Breast epithelium (tissue), 4 donors: ENCODE data around the gene CCDC43. TPM values are rescaled to one million over a fixed set of nuclear protein-coding genes. Genes with fewer than 3 reads are reported as not detected.
A peak's percentile ranks its signal among the peaks of the same experiment; 100 is the strongest.

Experiments used
- DNase-seq, 2 donors: peaks; one replicate each; pipeline ENCODE4 v3.0.0-alpha.2; 2019; ENCODE audit warnings: low spot score in 2 of 2
- H3K27ac ChIP-seq, 2 donors: fragments of 200-600 bp; sonication (generic) in 1 of 2; one replicate each; pipeline ENCODE4 v1.5.1; 2016 to 2019; ENCODE audit warnings: mild to moderate bottlenecking in 1 of 2
- H3K27me3 ChIP-seq, 2 donors: fragments of 200-600 bp; sonication (generic) in 1 of 2; one replicate each; pipeline versions ENCODE4 v1.5.1 to v1.6.0; 2017 to 2019; ENCODE audit warnings: control low read depth in 1 of 2, mild to moderate bottlenecking in 1 of 2
- H3K36me3 ChIP-seq: fragments of 200-600 bp; one replicate; pipeline ENCODE4 v1.5.1; 2019
- H3K4me1 ChIP-seq, 2 donors: fragments of 200-600 bp; sonication (generic); one replicate each; pipeline ENCODE4 v1.5.1; 2016 to 2019; ENCODE audit warnings: control low read depth in 1 of 2
- H3K4me3 ChIP-seq, 3 donors: fragments of 200-600 bp; sonication (generic); 1 replicate in 2 of 3; 2 replicates in 1 of 3; pipeline ENCODE4 v1.5.1; 2016 to 2019; ENCODE audit warnings: mild to moderate bottlenecking in 3 of 3, moderate library complexity in 2 of 3
- H3K9me3 ChIP-seq, 2 donors: fragments of 200-600 bp; sonication (generic) in 1 of 2; one replicate each; pipeline ENCODE4 v1.5.1; 2016 to 2019; ENCODE audit warnings: control low read depth in 1 of 2
- CTCF ChIP-seq, 3 donors: fragments of 450-650 bp; IDR thresholded peaks; one replicate each; pipeline ENCODE4 v1.5.1; 2016 to 2017; ENCODE audit warnings: antibody characterized with exemption in 3 of 3, mild to moderate bottlenecking in 3 of 3, moderate library complexity in 3 of 3
- POLR2A ChIP-seq: fragments of 450-650 bp; IDR thresholded peaks from one replicate; pipeline ENCODE4 v1.6.1; 2016; ENCODE audit warnings: antibody characterized with exemption, mild to moderate bottlenecking, moderate library complexity
- POLR2AphosphoS5 ChIP-seq, 3 donors: sonication (generic); formaldehyde crosslinking; IDR thresholded peaks; one replicate each; pipeline ENCODE4 v1.6.1; 2017; ENCODE audit warnings: antibody characterized with exemption in 3 of 3
- intact Hi-C: fragments of 100-400 bp; cut with DNase I; formaldehyde crosslinking; loops from one replicate; pipeline ENCODE4 v1.15.1; 2023; ENCODE audit warnings: low total_unique reads
- total RNA-seq, 3 donors: library from RNA; depleted of rRNA; stranded (reverse); fragments of >200 nt; gene quantifications; one replicate each; pipeline ENCODE4 v1.1.0, GENCODE V29; 2016

CCDC43 gene
- total RNA-seq, 3 donors from 2014 or later: 16.6 to 22.8 (median 16.7) TPM

DNA sequence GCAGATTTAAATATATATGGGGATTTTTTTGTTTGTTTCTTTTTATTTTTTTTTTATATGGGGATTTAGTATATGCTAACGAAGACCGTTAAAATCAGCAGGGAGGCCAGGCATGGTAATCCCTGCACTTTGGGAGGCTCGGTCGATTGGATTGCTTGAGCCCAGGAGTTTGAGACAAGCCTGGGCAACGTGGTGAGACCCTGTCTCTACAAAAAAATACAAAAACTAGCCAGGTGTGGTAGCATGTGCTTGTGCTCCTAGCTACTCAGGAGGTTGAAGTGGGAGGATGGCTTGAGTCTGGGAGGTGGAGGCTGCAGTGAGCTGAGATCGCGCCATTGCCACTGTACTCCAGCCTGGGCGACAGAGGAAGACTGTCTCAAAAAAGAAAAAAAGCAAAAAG lies 55.6 kb downstream of the CCDC43 start:
- Histone ChIP-seq H3K4me1 (no peaks in the 10 kb centered on the region), H3K27me3 (no peaks in the 10 kb centered on the region), H3K9me3 (no peaks in the 10 kb centered on the region), H3K36me3 (no peaks in the 10 kb centered on the region), H3K4me3 (no peak overlapping the region), H3K27ac (no peak overlapping the region)
- TF ChIP-seq CTCF (IDR thresholded peaks at IDR 0.05): no peak
- no peak for TF ChIP-seq POLR2AphosphoS5 (IDR thresholded peaks at IDR 0.05)
- intact Hi-C loops: no loop called here
- no peak for DNase-seq

DNA sequence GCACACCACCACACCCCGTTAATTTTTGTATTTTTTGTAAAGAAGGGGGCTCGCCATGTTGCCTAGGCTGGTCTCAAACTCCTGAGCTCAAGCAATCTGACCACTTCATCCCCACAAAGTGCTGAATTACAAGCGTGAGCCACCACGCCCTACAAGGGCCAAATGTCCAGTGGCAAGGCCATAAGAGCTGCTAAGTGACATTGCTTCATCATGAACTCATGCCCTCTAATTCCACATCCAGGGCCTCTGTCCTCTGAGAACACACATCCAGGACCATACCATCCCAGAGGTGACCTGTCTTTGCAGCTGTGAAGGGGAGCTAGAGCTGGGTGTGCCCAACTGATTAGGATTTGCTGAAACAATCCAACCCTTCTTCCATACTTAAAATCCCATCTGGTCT lies 58.9 kb downstream of the CCDC43 start:
- no peak for DNase-seq
- intact Hi-C loops: no loop called here
- no peaks in the 10 kb centered on the region for H3K4me1 ChIP-seq
- TF ChIP-seq CTCF (IDR thresholded peaks at IDR 0.05): no peak
- TF ChIP-seq POLR2A: no peak
- no peak for TF ChIP-seq POLR2AphosphoS5 (IDR thresholded peaks at IDR 0.05)
- H3K27ac ChIP-seq: no peak overlapping the region
- H3K4me3 ChIP-seq: no peak overlapping the region
- H3K36me3 ChIP-seq: no peaks in the 10 kb centered on the region
- H3K9me3 ChIP-seq: no peaks in the 10 kb centered on the region
- H3K27me3 ChIP-seq: no peaks in the 10 kb centered on the region

- TF ChIP-seq POLR2A: no peak
- no peak for TF ChIP-seq POLR2AphosphoS5 (IDR thresholded peaks at IDR 0.05)
- no peak for TF ChIP-seq CTCF (IDR thresholded peaks at IDR 0.05)
- DNase-seq: no peak
- no peak overlapping the region for H3K27ac ChIP-seq
- H3K4me1 ChIP-seq: no peaks in the 10 kb centered on the region
- no peaks in the 10 kb centered on the region for H3K9me3 ChIP-seq
- intact Hi-C loops: no loop called here
- no peaks in the 10 kb centered on the region for H3K27me3 ChIP-seq
- H3K4me3 ChIP-seq: no peak overlapping the region
- H3K36me3 ChIP-seq: no peaks in the 10 kb centered on the region
These were observed 60.3 kb downstream of the CCDC43 start for GRCh38 chr17:44629314-44629713.

DNA sequence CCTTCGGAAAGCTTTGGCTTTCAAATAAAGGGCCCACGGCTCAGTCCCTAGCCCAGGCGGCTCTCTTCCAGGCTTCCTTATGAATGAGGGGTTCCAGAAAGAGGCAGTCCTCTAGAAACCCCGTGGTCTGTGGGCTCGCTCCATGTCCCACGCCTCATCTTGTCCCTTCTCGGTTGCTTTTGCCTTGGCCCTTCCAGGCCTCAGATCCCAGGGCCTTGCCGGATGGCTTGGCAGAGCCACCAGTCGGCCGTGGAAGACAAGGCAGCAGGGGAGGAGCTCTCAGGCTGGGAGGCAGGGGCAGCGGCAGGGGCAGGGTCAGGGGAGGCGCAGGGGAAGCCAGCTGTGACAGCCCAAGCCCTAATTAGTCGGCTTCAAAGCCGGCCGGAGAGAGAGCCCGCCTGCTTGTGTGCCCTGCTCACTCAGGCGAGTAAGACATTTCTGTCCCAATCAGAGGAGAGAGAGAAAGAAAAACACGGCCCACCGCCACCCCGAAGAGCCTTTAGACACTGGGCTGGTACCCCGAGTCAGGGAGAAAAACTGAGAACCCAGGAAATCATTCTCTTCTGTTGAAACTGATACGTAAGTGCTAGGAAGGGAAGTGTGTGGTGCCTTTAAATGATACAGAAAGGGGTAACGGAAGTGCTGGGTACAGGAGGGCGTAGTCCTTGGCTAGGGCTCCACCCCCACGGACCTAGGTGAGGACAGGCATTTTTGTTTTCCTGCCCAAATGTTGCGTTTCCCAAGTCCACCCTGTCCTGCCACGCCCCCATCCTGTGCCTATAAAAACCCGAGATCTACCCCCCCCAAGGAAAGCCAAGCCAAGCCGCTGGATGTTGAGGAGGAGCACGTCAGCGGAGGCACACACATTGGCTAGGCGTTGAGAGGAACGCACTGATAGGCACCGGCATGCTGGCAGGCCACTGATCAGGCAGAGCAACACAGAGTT lies 61.1 kb downstream of the CCDC43 start:
- TF ChIP-seq CTCF (IDR thresholded peaks at IDR 0.05): no peak
- TF ChIP-seq POLR2AphosphoS5 (IDR thresholded peaks at IDR 0.05): no peak
- no peak for TF ChIP-seq POLR2A
- no peaks in the 10 kb centered on the region for H3K27me3 ChIP-seq
- intact Hi-C loops: no loop called here
- H3K36me3 ChIP-seq: no peaks in the 10 kb centered on the region
- DNase-seq: no peak
- H3K9me3 ChIP-seq: no peaks in the 10 kb centered on the region
- H3K4me1 ChIP-seq: no peaks in the 10 kb centered on the region
- H3K27ac ChIP-seq: no peak overlapping the region
- peak overlapping the region in 1 of 3 donors; percentile 5 for H3K4me3 ChIP-seq

- Histone ChIP-seq H3K4me1 (no peaks in the 10 kb centered on the region), H3K4me3 (no peak overlapping the region), H3K27ac (no peak overlapping the region), H3K9me3 (no peaks in the 10 kb centered on the region), H3K27me3 (no peaks in the 10 kb centered on the region), H3K36me3 (no peaks in the 10 kb centered on the region)
- intact Hi-C loops: no loop called here
- DNase-seq: no peak
- TF ChIP-seq POLR2AphosphoS5 (IDR thresholded peaks at IDR 0.05): no peak
- TF ChIP-seq CTCF (IDR thresholded peaks at IDR 0.05): no peak
- no peak for TF ChIP-seq POLR2A
These were observed 61.9 kb downstream of the CCDC43 start for GRCh38 chr17:44627513-44628242.
